ENCODE measurements around the gene SPATA1. TPM values are rescaled to one million over a fixed set of nuclear protein-coding genes. Genes with fewer than 3 reads are reported as not detected.

The SPATA1 gene
- total and polyA plus RNA-seq, 9 of the 15 experiments (the other 6 are each of a cell fraction or from before 2014, with no cell fraction given): 0.79 to 2.9 (median 1.5) TPM

GRCh38 chr1:84573967-84574842, 68.0 kb downstream of the SPATA1 start, which contains the start of gene CTBS (continued):
- TF ChIP-seq PHF8 (IDR thresholded peaks at IDR 0.05; ENCODE audit: borderline replicate concordance, low read length) (peak; percentile 94; the same call in 1 of the 2 replicates), YBX1 (IDR thresholded peaks at IDR 0.05) (no peak), ZNF655 (CRISPR knock-in tag; IDR thresholded peaks at IDR 0.05) (no peak), RAD51 (IDR thresholded peaks at IDR 0.05; ENCODE audit: borderline replicate concordance, low read depth) (no peak), HNRNPL (IDR thresholded peaks at IDR 0.05; ENCODE audit: low read depth, low read length) (0 out of 2 replicates have a peak, but pooled peaks have one; percentile 35), TBP (optimal IDR thresholded peaks at IDR 0.05; ENCODE audit: low read depth, low read length) (peak; percentile 88), CUX1 (CRISPR knock-in tag; IDR thresholded peaks at IDR 0.05) (no peak), ETV1 (tag; conservative IDR thresholded peaks at IDR 0.05; ENCODE audit: low read depth) (peak; percentile 58), ZBTB17 (CRISPR knock-in tag; IDR thresholded peaks at IDR 0.05) (peak; percentile 47; the same call in 1 of the 2 replicates)
